ENCODE results near the gene MAD1L1.

MAD1L1 gene

GRCh38 chr7:1894313-1894900 lies 338.3 kb downstream of the MAD1L1 start:
- no peaks in the 10 kb centered on the region for H3K4me1 ChIP-seq (ENCODE audit: insufficient read depth, low read length)
- H3K36me3 ChIP-seq (ENCODE audit: insufficient read depth, low read length): peaks cover 77% of the 10 kb centered on the region
- no peak for DNase-seq
- no peak overlapping the region for H2AFZ ChIP-seq (ENCODE audit: low read depth, low read length)
- H3K9ac ChIP-seq (ENCODE audit: low read depth, low read length): no peak overlapping the region
- peaks cover 46% of the 10 kb centered on the region for H4K20me1 ChIP-seq (ENCODE audit: insufficient read depth, low read length)
- TF ChIP-seq CTCF (IDR thresholded peaks at IDR 0.05; ENCODE audit: borderline replicate concordance, extremely low read depth, low read length, poor library complexity, severe bottlenecking) (no peak), EZH2 (IDR thresholded peaks at IDR 0.05; ENCODE audit: borderline replicate concordance, low read depth, low read length, severe bottlenecking) (no peak)
- ATAC-seq (ENCODE audit: insufficient read depth, low read depth): no peak
- no peak overlapping the region for H3K27ac ChIP-seq (ENCODE audit: low read length)
- no peaks in the 10 kb centered on the region for H3K27me3 ChIP-seq (ENCODE audit: insufficient read depth, low read length, poor library complexity)
- H3K4me2 ChIP-seq (ENCODE audit: insufficient read depth, low read length): no peak overlapping the region
- 0 out of 2 replicates have a peak, but pooled peaks cover 5% of the 10 kb centered on the region for H3K79me2 ChIP-seq (ENCODE audit: insufficient read depth, low read length)
- no peak overlapping the region for H3K4me3 ChIP-seq (ENCODE audit: low read depth in 1 of 2, low read length in 2 of 2)
- no peaks in the 10 kb centered on the region for H3K9me3 ChIP-seq (ENCODE audit: insufficient read depth, low read length, severe bottlenecking)

GRCh38 chr7:1893451-1893850 lies 339.3 kb downstream of the MAD1L1 start:
- Histone ChIP-seq H3K36me3 (ENCODE audit: insufficient read depth, low read length) (peaks cover 81% of the 10 kb centered on the region), H3K27ac (ENCODE audit: low read length) (no peak overlapping the region), H3K9ac (ENCODE audit: low read depth, low read length) (no peak overlapping the region), H3K4me3 (ENCODE audit: low read depth in 1 of 2, low read length in 2 of 2) (no peak overlapping the region), H3K79me2 (ENCODE audit: insufficient read depth, low read length) (0 out of 2 replicates have a peak, but pooled peaks cover 5% of the 10 kb centered on the region), H3K27me3 (ENCODE audit: insufficient read depth, low read length, poor library complexity) (no peaks in the 10 kb centered on the region), H4K20me1 (ENCODE audit: insufficient read depth, low read length) (peaks cover 41% of the 10 kb centered on the region), H3K9me3 (ENCODE audit: insufficient read depth, low read length, severe bottlenecking) (peaks cover 4% of the 10 kb centered on the region), H3K4me2 (ENCODE audit: insufficient read depth, low read length) (no peak overlapping the region), H2AFZ (ENCODE audit: low read depth, low read length) (no peak overlapping the region), H3K4me1 (ENCODE audit: insufficient read depth, low read length) (no peaks in the 10 kb centered on the region)
- ATAC-seq (ENCODE audit: insufficient read depth, low read depth): no peak
- TF ChIP-seq CTCF (IDR thresholded peaks at IDR 0.05; ENCODE audit: borderline replicate concordance, extremely low read depth, low read length, poor library complexity, severe bottlenecking) (no peak), EZH2 (IDR thresholded peaks at IDR 0.05; ENCODE audit: borderline replicate concordance, low read depth, low read length, severe bottlenecking) (no peak)
- no peak for DNase-seq

DNA sequence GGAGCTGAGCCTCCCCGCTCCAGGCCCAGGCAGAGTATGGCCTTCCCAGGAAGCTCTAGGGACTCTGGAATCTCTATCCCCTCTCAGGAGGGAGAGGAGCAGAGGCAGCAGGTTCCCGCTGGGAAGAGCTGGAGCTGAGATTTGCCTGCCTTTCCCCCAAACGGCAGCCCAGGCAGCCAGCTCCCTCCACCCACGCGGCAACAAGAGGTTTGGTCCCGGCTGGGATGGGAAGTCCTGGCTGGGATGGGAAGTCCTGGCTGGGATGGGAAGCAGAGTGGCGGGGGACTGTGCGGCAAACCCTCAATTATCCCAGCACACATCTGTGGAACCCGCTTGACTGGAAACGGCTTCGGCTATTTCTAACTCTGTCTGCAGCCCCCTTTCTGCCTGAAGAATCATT lies 339.7 kb downstream of the MAD1L1 start:
- Histone ChIP-seq H3K4me3 (ENCODE audit: low read depth in 1 of 2, low read length in 2 of 2) (no peak overlapping the region), H3K4me2 (ENCODE audit: insufficient read depth, low read length) (no peak overlapping the region), H4K20me1 (ENCODE audit: insufficient read depth, low read length) (peaks cover 39% of the 10 kb centered on the region), H3K36me3 (ENCODE audit: insufficient read depth, low read length) (peaks cover 81% of the 10 kb centered on the region), H2AFZ (ENCODE audit: low read depth, low read length) (no peak overlapping the region), H3K9ac (ENCODE audit: low read depth, low read length) (no peak overlapping the region), H3K9me3 (ENCODE audit: insufficient read depth, low read length, severe bottlenecking) (peaks cover 8% of the 10 kb centered on the region), H3K27me3 (ENCODE audit: insufficient read depth, low read length, poor library complexity) (no peaks in the 10 kb centered on the region), H3K27ac (ENCODE audit: low read length) (no peak overlapping the region; the same call in 1 of the 2 replicates), H3K79me2 (ENCODE audit: insufficient read depth, low read length) (0 out of 2 replicates have a peak, but pooled peaks cover 5% of the 10 kb centered on the region), H3K4me1 (ENCODE audit: insufficient read depth, low read length) (no peaks in the 10 kb centered on the region)
- TF ChIP-seq EZH2 (IDR thresholded peaks at IDR 0.05; ENCODE audit: borderline replicate concordance, low read depth, low read length, severe bottlenecking) (no peak), CTCF (IDR thresholded peaks at IDR 0.05; ENCODE audit: borderline replicate concordance, extremely low read depth, low read length, poor library complexity, severe bottlenecking) (no peak)
- no peak for DNase-seq
- ATAC-seq (ENCODE audit: insufficient read depth, low read depth): no peak

All from DND-41 (cell line).